GM21786 (cell line): ENCODE measurements around the gene PLCL2.
A peak's percentile ranks its signal among the peaks of the same experiment; 100 is the strongest.

Experiments used
- ATAC-seq: cut with Tn5 transposase; IDR thresholded peaks from one replicate; pipeline ENCODE4 v1.9.1; 2021; ENCODE audit not compliant: unreplicated experiment

PLCL2 gene

DNA sequence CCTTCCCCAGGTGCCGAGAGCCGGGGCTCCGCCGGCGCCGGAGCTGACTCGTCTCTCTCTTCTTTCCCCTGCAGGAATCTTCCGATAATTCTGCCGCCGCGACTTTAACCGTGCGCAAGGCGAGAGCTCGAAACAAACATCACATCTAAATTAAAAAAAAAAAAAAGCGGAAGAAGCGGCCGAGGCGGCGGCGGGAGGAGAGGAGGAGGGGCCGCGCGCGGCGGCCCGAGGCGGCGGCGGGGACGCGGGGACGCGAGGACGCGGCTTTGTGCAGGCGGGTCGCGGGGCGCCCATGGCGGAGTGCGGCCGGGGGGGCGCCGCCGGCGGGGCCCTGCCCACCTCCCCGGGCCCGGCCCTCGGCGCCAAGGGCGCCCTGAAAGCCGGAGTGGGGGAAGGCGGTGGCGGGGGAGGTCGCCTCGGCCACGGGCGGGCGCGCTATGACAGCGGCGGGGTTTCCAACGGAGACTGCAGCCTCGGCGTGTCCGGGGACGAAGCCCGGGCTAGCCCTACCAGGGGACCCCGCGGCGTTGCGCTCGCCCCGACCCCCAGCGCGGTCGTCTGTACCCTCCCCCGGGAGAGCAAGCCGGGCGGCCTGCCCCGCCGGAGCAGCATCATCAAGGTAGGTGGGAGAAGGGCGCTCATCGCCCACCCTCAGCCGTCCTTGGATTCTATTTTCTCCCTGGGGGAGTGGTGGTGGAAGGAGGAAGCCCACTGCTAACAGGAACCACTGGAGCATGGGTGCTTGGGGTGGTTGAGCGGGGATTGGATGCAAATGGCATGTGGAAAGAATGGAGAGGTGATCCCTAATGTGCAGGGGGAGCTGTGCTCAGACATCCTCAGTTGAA, at the start of gene PLCL2:
PLCL2 (plus strand) TSS at position 208 of the 845 bp plus-strand sequence; CDS start at position 293, 85 bp downstream.
- peak; percentile 33 for ATAC-seq

DNA sequence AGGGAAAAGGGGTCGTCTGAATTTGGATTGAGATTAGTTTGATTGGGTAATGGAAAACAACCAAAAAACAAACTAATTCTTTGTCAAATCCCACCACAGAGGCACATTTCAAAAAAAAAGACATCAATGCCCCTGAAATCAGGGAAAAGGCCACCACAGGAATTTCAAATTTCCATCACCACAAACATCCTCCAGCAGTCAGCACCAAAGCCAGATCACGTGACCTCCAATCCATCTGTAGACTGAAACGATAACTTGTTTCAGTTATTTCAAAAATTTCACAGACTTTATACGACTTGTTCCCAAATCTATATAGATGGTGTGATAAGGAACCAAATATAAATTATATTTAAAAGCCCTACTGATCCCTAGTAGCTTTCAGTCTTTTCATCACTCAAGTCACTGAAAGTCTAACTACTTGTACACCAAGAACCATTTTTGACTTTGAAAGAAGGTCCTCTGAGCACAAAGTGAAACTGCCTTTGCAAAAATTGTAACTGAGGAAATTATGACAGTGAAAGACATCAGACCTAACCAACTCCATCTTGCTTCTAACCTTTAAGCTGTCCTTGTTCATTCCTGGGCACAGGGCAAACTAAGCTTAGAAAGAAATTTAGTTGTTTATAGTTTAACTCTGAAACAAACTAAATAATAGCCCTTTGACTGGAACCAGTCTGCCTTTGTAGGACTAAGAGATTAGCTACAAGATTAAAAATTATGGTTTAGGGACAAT, 48.1 kb upstream of the PLCL2 start:
- ATAC-seq = no peak

DNA sequence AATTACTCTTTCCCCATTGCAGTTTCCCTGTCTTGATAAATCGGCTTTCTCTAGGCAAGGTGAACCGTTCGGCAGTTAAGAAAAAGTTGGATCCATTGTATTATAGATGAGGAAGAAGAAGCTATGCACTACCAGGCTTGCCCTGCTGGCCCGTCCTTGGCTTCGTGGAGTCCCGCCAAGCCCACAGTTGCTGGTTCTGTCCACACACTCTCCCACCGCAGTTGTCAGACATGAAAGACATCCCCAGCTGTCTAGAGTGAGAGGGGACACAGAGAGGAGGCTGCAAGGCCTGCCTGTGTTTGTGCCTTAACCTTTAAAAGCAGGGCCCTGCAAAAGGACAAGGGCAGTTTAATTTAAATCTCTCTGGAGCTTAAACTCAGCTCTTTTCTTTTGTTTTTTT, 47.2 kb upstream of the PLCL2 start:
- ATAC-seq = no peak

DNA sequence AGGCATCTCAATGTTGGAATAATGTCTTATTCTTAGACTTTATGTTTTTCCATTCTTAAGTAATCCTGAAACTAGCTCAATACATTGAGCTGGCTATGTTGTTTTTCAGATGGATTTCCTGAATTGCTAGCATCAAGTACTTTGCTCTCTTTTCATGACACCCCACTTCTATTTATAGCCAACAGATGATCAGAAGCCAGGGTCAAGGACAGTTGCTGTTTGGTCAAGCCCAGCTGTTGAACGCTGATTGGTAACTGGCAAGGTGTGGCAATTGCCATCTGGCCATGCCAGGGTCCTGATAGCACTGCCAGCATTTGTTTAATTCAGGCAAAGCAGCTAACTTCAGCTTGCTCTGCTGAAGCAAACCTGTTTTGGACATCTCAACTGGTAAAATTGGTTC, 46.2 kb upstream of the PLCL2 start:
- no peak for ATAC-seq

DNA sequence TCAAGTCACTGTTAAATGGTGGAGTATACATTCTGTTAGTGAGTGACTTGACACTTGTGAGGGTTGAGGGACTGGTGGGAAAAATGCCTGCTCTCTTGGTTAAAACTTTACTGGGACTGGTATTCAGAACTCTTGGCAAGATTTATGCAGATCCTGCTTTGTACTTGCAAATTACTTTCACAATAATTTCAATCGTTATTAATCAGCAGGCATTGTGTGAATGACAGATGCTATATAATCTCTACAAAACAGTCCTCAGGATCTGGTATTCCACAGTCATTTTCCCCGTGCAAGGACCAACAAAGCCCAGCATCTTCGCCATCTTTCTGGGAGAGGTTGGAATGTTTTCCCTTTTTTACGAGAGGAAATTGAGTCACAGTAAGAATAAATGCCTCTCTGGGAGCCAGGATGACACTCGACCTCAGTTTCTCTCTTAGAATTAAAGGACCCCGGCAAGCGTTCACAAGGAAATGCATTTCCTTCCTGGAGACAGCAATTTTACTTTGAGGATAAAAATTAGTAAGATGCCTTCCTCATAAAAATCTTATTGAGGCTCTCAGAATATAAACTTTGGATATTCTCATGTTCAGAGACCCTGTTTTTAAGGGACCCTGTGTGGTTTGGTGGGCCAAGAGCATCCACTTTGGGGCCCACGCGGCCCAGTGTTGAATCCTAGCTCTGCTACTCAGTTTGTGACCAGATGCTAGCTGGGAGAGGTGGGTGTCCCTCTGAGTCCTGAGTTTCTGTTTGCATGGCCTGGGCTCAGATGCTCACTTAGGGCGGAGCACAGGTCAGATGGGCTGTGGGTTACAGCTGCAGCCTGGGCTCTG, 45.3 kb upstream of the PLCL2 start:
- no peak for ATAC-seq

DNA sequence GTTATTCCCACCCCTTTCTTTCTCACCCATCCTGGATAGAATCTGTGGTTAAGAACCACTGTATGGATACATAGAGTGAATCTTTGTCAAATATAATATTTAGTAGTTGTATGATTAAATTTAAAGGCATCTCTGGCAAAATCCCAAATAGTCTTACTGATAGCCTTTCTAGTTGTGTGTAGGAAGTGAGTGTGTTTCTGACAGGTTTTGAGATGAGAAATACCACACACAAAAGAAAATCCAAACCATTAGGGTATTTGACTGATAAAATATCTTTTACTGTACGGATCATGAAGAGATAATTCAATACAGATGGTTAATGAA, 44.7 kb upstream of the PLCL2 start:
- no peak for ATAC-seq

DNA sequence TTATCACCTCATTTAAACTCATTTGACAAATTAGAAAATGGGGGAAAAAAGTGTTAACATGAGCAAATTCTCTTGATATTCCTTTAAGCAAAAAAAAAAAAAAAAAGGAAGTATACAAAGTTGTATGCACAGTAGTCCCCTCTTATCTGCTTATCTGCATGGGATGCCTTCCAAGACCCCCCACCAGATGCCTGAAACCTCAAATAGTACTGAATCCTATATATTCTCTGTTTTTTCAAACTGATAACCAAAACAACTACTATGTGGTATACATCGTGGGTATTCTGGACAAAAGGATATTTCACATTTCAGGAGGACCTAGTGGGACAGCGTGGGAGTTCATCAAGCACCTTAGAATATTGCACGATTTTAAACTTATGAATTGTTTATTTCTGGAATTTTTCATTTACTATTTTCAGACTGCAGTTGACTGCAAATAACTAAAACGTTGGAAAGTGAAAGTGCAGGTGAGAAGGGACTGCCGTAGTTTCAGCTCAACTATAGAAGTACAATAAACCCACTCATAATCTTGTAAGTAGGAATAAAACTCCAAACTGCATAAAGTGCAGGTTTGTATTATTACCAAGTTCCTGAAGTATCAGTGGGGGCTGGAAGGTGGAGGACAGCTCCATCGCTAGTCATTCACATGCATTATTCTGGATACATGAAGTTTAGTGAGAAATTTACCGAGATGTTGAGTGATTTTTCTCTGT, 43.6 kb upstream of the PLCL2 start:
- ATAC-seq = no peak

DNA sequence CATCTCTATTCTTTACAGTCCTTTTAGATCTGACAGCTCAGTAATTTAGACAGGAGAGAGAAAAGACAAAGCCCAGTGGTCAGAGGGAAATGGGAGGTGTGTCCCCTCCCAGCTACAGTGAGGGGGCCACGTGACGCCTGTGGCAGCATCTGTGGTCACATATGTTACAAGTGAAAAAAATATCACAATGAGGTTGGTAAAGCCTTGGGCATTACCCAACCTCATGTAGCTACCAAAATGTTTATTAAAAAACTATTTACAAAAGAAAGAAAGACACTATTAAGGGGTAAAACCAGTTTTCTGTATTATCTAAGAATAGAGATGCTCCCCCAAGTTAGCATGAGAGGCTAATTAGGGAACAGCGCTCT, 42.9 kb upstream of the PLCL2 start:
- ATAC-seq = peak; percentile 64

DNA sequence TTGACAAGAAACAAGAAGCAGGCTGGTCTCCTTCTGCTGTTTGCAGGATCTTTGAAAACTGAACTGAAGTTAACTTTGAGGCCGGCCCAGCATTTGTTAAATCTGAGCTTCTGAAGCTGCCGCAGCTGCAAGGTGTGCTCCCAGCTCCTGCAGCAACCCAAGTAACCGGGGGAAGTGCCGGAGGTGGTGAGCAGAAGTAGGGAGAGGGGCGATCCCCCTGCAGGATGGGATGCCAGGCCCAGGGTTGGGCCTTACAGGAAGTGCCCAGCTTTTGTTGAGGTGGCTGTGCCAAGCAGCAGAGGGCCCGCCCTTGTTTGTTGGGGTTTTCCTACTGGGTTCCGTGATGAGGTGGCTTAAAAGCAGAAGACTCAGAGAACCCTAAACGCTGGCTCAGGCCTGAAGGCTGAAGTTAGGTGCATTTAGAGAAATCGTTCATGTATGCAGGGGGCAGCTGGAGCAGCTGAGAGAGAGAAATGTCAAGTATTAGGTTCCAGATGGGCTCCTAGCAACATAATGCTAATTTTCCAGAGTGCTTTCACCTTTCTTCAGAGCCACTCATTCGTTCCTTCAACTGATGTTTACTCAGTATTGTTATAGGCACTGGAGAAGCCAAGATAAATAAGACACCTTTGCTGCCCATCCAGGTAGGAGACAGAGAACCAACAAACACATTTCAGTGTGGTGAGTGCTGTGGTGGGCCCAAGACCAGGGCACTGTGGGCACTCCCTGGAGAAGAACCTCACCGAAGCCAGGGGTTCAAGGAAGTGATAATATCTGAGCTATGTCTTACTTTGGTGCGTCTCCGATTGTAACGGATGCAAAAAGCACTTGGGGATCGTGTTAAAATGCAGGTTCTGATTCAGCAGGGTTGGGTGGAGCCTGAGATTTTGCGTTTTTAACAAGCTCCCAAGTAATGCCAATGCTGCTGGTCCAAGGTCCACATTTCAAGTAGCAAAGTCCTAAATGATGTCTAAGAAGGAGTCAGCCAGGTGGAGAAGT, 42.2 kb upstream of the PLCL2 start:
- peak; percentile 76 for ATAC-seq

DNA sequence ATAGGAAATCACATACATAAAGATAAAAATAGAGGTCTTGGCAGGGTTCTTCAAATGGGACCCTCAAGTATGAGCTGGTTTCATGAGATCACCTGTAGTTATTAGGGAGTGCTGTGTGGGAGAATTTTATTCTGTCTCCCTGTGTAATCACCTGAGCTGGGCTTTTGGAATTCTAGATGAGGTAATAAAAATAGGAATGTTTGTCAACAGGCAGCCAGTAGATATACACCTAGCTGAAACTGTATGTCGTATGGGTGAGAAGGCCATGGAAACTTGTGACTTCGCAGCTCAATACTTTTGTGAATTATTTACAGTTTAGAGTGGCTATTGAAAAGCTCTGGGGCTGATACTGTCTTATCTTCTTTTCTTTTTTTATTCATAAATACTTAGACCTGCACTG, 40.5 kb upstream of the PLCL2 start:
- no peak for ATAC-seq

DNA sequence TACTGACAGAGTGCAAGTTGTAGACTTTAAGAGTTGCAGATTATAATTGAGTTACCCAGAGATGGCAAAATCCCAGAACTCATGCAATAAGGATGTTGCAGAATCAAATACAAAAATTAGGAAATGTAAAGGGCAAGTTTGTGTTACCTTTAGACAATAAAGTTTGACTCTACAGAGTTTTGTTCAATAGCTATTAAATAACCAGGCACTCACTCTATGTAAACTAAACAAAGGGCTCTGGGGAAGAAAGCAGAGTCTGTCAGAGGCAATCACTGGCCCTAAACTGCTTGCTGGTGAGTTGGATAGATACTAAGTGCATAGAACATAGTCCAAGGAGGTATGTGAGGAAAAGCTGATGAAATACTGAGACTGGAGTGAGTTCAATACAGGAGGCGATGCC, 40.0 kb upstream of the PLCL2 start:
- ATAC-seq = no peak

DNA sequence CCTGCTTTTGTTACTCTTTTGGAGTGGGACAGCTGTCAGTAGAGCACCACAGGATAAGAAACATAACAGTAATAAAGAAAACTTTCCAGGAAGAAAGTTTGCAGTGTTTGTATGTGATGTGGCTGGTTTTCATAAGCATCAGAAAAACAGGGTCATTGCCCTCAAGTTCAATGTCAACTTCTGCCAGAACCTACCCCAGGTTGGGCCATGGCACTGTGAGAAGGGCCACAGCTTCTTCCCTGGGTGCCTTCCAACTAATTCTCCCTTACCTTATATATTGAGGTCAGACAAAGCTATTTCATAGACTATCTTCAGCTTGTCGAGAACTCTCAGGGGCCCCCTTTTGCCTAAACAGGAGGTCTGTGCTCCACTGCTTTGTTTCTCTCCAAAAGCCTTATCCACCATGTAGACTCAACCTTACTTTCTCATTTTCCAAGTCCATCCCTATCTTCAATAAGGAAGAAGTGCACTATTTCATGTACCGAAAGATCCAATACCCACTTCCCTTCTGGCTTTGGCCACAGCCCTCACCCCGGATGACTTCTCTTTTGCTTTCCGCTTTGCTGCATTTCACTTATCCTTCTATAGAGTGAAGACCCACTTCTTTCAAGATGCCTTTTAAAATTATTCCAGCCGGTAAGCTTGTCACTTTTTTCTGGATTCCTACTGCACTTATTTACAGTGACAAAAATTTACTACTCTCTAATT, 38.2 kb upstream of the PLCL2 start:
- ATAC-seq = no peak

DNA sequence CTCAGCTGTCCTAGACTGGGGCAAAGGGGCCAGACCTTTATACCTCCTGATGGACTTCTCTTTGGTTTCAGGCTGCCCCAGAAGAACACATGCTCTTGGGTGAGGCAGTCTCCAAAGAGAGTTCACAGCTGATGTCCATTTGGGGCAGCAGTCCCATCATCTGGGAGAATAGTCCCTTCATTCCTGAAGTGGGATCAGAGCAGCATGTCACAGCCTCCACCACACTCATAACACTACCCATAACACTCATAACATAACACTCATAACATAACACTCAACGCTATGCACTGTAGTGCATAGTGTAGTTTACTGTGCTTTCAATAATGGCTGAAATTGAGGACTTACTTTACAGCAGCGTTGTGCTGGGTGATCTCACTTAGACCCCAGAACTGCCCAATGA, 36.7 kb upstream of the PLCL2 start:
- ATAC-seq = peak; percentile 34

DNA sequence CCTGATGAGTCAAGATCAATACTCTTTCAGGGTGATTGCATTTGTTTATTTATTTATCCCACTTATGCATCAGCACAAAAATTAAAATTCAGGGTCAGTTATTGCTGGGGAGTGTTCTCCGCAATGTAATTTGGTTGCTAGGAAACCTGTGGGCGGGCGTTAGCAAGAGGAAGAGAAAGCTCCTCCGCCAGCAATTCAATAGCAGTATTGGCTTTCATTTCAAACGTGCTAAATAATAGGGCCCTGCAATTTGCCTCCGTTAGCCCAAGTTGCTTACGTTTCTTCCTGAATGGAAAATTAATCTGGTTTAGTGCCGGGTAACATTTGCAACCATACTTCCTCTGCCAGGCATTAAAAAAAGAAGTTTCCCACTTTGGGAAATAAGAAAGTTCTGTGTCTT, 35.5 kb upstream of the PLCL2 start:
- peak; percentile 88 for ATAC-seq

DNA sequence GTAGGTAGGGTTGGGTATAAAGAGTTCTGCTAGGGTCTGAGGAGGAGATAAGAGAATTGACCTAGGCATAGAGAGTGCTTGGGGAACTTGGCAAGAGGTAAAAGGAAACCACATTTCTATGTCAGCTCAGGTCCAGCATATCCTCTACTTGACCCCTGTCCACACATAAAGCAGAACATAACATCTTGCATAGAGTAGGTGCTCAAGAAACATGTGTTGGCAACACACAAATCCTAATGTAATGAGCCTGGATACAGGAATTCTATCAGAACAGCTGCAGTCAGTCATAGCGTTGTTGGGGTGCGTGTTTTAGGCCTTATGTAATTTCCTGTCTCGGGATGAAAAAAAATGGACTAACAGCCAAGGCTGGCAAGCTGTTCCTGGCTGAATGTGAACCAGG, 35.0 kb upstream of the PLCL2 start:
- ATAC-seq = no peak

DNA sequence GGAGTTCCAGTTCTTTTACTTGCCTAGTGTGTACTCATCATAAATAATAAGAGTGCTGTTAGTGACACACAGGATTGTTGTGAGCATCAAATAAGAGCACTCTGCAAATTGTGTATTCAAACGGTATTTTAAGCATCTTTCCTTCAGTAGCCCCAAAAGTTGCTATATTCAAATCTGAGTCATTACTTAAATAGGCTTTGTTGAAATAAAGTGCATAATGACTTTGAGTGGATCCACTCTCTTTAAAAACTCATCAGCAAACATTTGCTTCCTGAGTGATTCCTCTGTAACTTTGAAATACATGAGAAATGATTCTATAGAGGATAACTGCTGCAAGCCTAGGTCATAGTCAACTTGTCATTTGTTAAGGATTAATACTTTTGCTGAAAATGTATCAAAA, 29.3 kb upstream of the PLCL2 start:
- no peak for ATAC-seq

DNA sequence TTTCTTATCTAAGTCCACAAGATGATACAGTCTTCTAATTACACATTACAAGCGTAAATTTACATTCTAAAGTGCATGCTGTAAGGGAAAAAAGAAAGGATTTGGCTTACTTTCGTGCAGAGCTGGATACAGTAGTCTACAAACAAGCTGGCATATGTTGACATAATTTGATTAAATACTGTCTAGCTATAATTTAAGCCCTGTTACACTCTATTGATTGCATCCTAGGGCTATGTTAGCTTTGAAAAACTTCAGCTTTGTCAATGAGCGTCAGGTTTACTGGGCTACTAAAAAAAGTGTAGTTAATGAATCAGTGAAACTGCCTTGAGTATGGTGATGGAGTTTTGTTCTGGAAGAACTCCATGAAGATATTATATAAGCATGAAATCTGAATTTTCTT, 24.5 kb upstream of the PLCL2 start:
- ATAC-seq = no peak

DNA sequence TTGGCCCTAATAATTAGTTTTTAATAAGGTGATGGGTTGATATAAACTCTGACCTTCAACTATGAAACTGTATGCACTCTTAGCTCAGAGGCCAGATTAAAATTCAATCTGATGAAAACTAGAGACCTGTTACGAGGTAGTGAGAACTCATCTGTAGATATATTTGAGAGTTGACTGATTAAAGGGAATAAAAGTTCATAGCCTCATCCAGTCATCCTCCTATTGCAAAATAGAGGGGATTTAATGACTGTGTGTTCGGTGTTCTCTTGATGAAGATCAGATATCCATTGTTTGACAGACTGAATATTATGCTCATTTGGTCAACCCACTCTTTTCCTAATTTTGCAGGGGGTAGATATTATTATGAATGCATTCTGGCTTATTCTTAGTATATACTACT, 23.3 kb upstream of the PLCL2 start:
- no peak for ATAC-seq

DNA sequence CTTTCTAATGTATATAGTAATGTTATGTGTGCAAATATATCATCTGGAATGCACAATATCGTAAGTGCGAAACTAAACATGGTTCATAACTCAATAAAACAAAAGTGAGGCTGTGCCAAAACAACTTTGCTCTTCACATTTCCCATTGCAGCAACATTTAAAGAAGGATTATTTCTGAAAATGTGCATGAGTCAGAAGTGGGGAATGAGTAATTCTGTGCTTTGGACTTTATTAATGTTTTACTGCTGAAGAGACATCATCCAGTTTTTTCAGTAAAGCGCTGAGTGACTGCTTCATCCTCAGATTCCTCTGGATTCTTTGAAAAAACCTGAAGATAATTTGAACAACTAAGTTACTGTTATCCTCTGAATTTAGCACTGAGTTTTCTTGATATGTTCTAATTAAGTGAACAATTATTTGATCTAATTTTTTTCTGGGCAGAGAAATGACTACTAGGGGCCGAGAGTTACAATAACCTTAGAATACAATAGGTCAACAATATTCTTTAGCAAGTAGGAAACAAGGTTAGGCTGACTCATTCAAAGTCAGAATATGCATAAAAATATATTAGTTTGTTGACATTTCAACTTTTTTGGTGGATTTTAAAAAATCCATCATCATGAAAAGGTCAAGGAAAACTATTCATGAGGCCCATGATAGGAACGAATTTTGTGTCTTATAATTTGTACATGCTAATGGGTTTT, 20.0 kb upstream of the PLCL2 start:
- no peak for ATAC-seq
